Lung (tissue), 12 donors: Measurements from ENCODE around the gene PRPF6. TPM values are rescaled to one million over a fixed set of nuclear protein-coding genes. Genes with fewer than 3 reads are reported as not detected.

Source experiments
- ATAC-seq: fragments of 200-7000 bp; cut with Tn5 transposase; one replicate; pipeline ENCODE4 v1.9.1; 2020; ENCODE audit warnings: moderate number of reproducible peaks; ENCODE audit not compliant: insufficient read depth, low FRiP score
- DNase-seq, 3 donors: peaks; one replicate each; pipeline ENCODE4 v3.0.0-alpha.2; 2013 to 2017
- H3K27ac ChIP-seq, 2 donors: one replicate each; pipeline ENCODE4 v1.5.1; 2013; ENCODE audit warnings: mild to moderate bottlenecking in 2 of 2, moderate library complexity in 2 of 2, control low read depth in 1 of 2, inconsistent platforms in 1 of 2, low read depth in 1 of 2, low read length in 1 of 2
- H3K27me3 ChIP-seq, 3 donors: one replicate each; pipeline ENCODE4 v1.5.1; 2013; ENCODE audit warnings: low read length in 2 of 3; ENCODE audit not compliant: control insufficient read depth in 3 of 3, insufficient read depth in 3 of 3
- H3K36me3 ChIP-seq, 4 donors: one replicate each; pipeline ENCODE4 v1.5.1; 2013; ENCODE audit warnings: low read length in 4 of 4, mild to moderate bottlenecking in 1 of 4, moderate library complexity in 1 of 4; ENCODE audit not compliant: control insufficient read depth in 4 of 4, insufficient read depth in 4 of 4
- H3K4me1 ChIP-seq, 5 donors: one replicate each; pipeline ENCODE4 v1.5.1; 2013; ENCODE audit warnings: low read length in 5 of 5, mild to moderate bottlenecking in 2 of 5, moderate library complexity in 1 of 5; ENCODE audit not compliant: control insufficient read depth in 5 of 5, insufficient read depth in 5 of 5
- H3K4me3 ChIP-seq: one replicate; pipeline ENCODE4 v1.5.1; 2013; ENCODE audit warnings: mild to moderate bottlenecking, control low read depth, moderate library complexity
- H3K9ac ChIP-seq, 2 donors: one replicate each; pipeline ENCODE4 v1.5.1; 2013; ENCODE audit warnings: low read length in 2 of 2, control low read depth in 1 of 2; ENCODE audit not compliant: insufficient read depth in 1 of 2
- H3K9me3 ChIP-seq, 4 donors: one replicate each; pipeline ENCODE4 v1.5.1; 2013; ENCODE audit warnings: low read length in 3 of 4, mild to moderate bottlenecking in 1 of 4, moderate library complexity in 1 of 4; ENCODE audit not compliant: control insufficient read depth in 4 of 4, insufficient read depth in 3 of 4
- CTCF ChIP-seq: IDR thresholded peaks from 2 replicates; pipeline ENCODE4 v1.5.1; 2012; ENCODE audit warnings: mild to moderate bottlenecking; ENCODE audit errors: control extremely low read depth, extremely low read depth
- WGBS, 2 donors: extraction: QIAGEN DNeasy Blood & Tissue Kit; methylation state at CpG; one replicate each; pipeline ENCODE4 v1.1.7; 2013; 5-methylcytosine and 5-hydroxymethylcytosine counted together
- polyA plus RNA-seq, 2 donors: library from polyadenylated mRNA; stranded (reverse); fragments of 200-250 nt; gene quantifications; one replicate each; pipeline ENCODE4 v1.2.1, GENCODE V29; 2013
- total RNA-seq, 2 donors: library from RNA; depleted of rRNA in 1 of 2; stranded (reverse); fragments of >200 nt in 1 of 2; gene quantifications; one replicate each; pipeline ENCODE4 v1.2.1, GENCODE V29; 2014 to 2021
- donor health status: control.
- donor health status: control.
- donor health status: Bipolar disorder and iron deficiency.
- donor health status: healthy.
- donor health status: DM: yes; HTN: yes; CAD: no.

PRPF6 gene
- total and polyA plus RNA-seq, 4 donors, result 43.6 to 65.0 (median 54.2) TPM

GRCh38 chr20:63972312-63973159, 8.4 kb upstream of the PRPF6 start:
- 60 to 63% methylated on average over 18 of the region's 18 CpGs for WGBS, 2 donors
- no peak overlapping the region for H3K9ac ChIP-seq
- no peaks in the 10 kb centered on the region for H3K27me3 ChIP-seq
- DNase-seq, result no peak
- no peak overlapping the region for H3K4me3 ChIP-seq
- TF ChIP-seq CTCF, result no peak
- H3K27ac ChIP-seq, result peak overlapping the region in 1 of 2 donors; percentile 81
- H3K9me3 ChIP-seq, result no peaks in the 10 kb centered on the region
- no peak for ATAC-seq
- H3K4me1 ChIP-seq, result peaks cover 0 to 11% (median 5%) of the 10 kb centered on the region in 5 donors
- H3K36me3 ChIP-seq, result peaks cover 0 to 10% (median 3%) of the 10 kb centered on the region in 4 donors

GRCh38 chr20:63973160-63973479, 7.8 kb upstream of the PRPF6 start:
- Histone ChIP-seq H3K9me3 (no peaks in the 10 kb centered on the region), H3K9ac (no peak overlapping the region), H3K27ac (peak overlapping the region in 1 of 2 donors; percentile 81), H3K4me1 (peaks cover 0 to 11% (median 5%) of the 10 kb centered on the region in 5 donors), H3K4me3 (no peak overlapping the region), H3K27me3 (peaks cover 0 to 2% (median 0%) of the 10 kb centered on the region in 3 donors), H3K36me3 (peaks cover 0 to 4% (median under 1%) of the 10 kb centered on the region in 4 donors)
- no peak for TF ChIP-seq CTCF
- DNase-seq (no peak), ATAC-seq (no peak)
- WGBS, 2 donors, result 92 to 96% methylated on average over 3 of the region's 3 CpGs

GRCh38 chr20:63973636-63974401, 7.1 kb upstream of the PRPF6 start:
- Histone ChIP-seq H3K4me1 (peaks cover 0 to 13% (median 5%) of the 10 kb centered on the region in 5 donors), H3K27ac (peak overlapping the region in 1 of 2 donors; percentile 5), H3K9me3 (no peaks in the 10 kb centered on the region), H3K9ac (no peak overlapping the region), H3K4me3 (no peak overlapping the region), H3K36me3 (no peaks in the 10 kb centered on the region), H3K27me3 (peaks cover 0 to 4% (median 4%) of the 10 kb centered on the region in 3 donors)
- 15 to 16% methylated on average over 37 of the region's 37 CpGs for WGBS, 2 donors
- peak; percentile 97 for TF ChIP-seq CTCF
- ATAC-seq, result peak; percentile 93
- peak; percentile 88 to 92 (median 91) for DNase-seq
